A549 (cell line): Measurements from ENCODE around the gene ZNF865. TPM values are rescaled to one million over a fixed set of nuclear protein-coding genes. Genes with fewer than 3 reads are reported as not detected.
A peak's percentile ranks its signal among the peaks of the same experiment; 100 is the strongest.

Experiments used
- ATAC-seq, 2 experiments: fragments of 200-7000 bp in 1 of 2; fragments of >200 bp in 1 of 2; cut with Nextera tagmentation in 1 of 2; cut with Tn5 transposase in 1 of 2; 3 replicates each; pipeline versions ENCODE4 v1.8.0 to v1.9.1; 2018 to 2020; ENCODE audit warnings: mild to moderate bottlenecking in 1 of 2, moderate library complexity in 1 of 2
- CTCF ChIA-PET: fragments of 300-600 bp; sonication (Branson Sonifier 250); formaldehyde crosslinking; extraction: SDS; loops from one replicate; lab custom pipeline; 2021; ENCODE audit warnings: antibody characterized with exemption, inconsistent platforms; lab: Yijun Ruan, JAX
- POLR2A ChIA-PET: fragments of 350-600 bp; formaldehyde crosslinking; extraction: SDS; loops from one replicate; lab custom pipeline; 2021; ENCODE audit warnings: antibody characterized with exemption, inconsistent platforms; lab: Yijun Ruan, JAX
- DNase-seq, 2 experiments: peaks; one replicate each; pipeline versions ENCODE4 v3.0.0 to v3.0.0-alpha.2; 2011 to 2016; ENCODE audit warnings: low read depth in 1 of 2, low spot score in 1 of 2
- FAIRE-seq: peaks from 2 replicates; lab custom pipeline; 2011; peaks lifted over from hg19 to GRCh38; lab: Jason Lieb, UNC
- H3K27ac ChIP-seq, 2 experiments: fragments of >200 bp; sonication (Bioruptor Twin); formaldehyde crosslinking; 3 replicates each; pipeline ENCODE4 v1.5.1; 2016 to 2017
- H3K4me1 ChIP-seq: fragments of >200 bp; sonication (Bioruptor Twin); formaldehyde crosslinking; 3 replicates; pipeline ENCODE4 v1.6.1; 2016
- H3K4me2 ChIP-seq: fragments of >200 bp; sonication (Bioruptor Twin); formaldehyde crosslinking; 3 replicates; pipeline ENCODE4 v1.6.1; 2016
- H3K4me3 ChIP-seq: fragments of >200 bp; sonication (Bioruptor Twin); formaldehyde crosslinking; 3 replicates; pipeline ENCODE4 v1.5.1; 2016
- H3K9me3 ChIP-seq: fragments of >200 bp; sonication (Bioruptor Twin); formaldehyde crosslinking; 3 replicates; pipeline ENCODE4 v1.6.1; 2016
- CEBPB ChIP-seq, 2 experiments: fragments of >200 bp in 1 of 2; sonication (Bioruptor Twin) in 1 of 2; formaldehyde crosslinking in 1 of 2; IDR thresholded peaks; 2 replicates each; pipeline ENCODE4 v1.6.1; 2012 to 2016
- CHD2 ChIP-seq: fragments of 150-350 bp; IDR thresholded peaks from 2 replicates; pipeline ENCODE4 v1.6.1; 2014; ENCODE audit warnings: low read length; ENCODE audit not compliant: partially characterized antibody
- EHF ChIP-seq: fragments of 250-450 bp; sonication (Bioruptor Pico); IDR thresholded peaks from 2 replicates; pipeline ENCODE4 v1.5.0; 2020; ENCODE audit warnings: mild to moderate bottlenecking
- EHMT2 ChIP-seq: fragments of 200-600 bp; sonication (generic); IDR thresholded peaks from 2 replicates; pipeline ENCODE4 v1.6.1; 2016; ENCODE audit warnings: antibody characterized with exemption, low read depth, mild to moderate bottlenecking, moderate library complexity
- EP300 ChIP-seq, 2 experiments: fragments of >200 bp; sonication (Bioruptor Twin); formaldehyde crosslinking; IDR thresholded peaks; 2 replicates in 1 of 2; 3 replicates in 1 of 2; pipeline ENCODE4 v1.6.1; 2016 to 2017
- ESRRA ChIP-seq: fragments of 150-350 bp; IDR thresholded peaks from 2 replicates; pipeline ENCODE4 v1.6.1; 2014; ENCODE audit warnings: mild to moderate bottlenecking, low read length, borderline replicate concordance
- FOSL2 ChIP-seq, 2 experiments: fragments of 450-650 bp in 1 of 2; fragments of >200 bp in 1 of 2; sonication (Bioruptor Twin) in 1 of 2; formaldehyde crosslinking; IDR thresholded peaks; 2 replicates each; pipeline versions ENCODE4 v1.5.0 to v1.6.1; 2016 to 2020; ENCODE audit warnings: mild to moderate bottlenecking in 1 of 2, moderate library complexity in 1 of 2
- FOXS1 ChIP-seq: fragments of 250-450 bp; sonication (Bioruptor Pico); IDR thresholded peaks from 2 replicates; pipeline ENCODE4 v1.5.0; 2020; ENCODE audit warnings: mild to moderate bottlenecking, moderate library complexity
- HDAC2 ChIP-seq: fragments of 200-600 bp; sonication (generic); IDR thresholded peaks from 2 replicates; pipeline ENCODE4 v1.6.1; 2016
- HOXB13 ChIP-seq: fragments of 250-450 bp; sonication (Bioruptor Pico); IDR thresholded peaks from 2 replicates; pipeline ENCODE4 v1.5.0; 2020; ENCODE audit warnings: low read depth, mild to moderate bottlenecking, moderate library complexity
- HOXB5 ChIP-seq: fragments of 250-450 bp; sonication (Bioruptor Pico); IDR thresholded peaks from 2 replicates; pipeline ENCODE4 v1.5.0; 2020; ENCODE audit warnings: mild to moderate bottlenecking, moderate library complexity
- JUN ChIP-seq, 2 experiments: fragments of >200 bp; sonication (Bioruptor Twin); formaldehyde crosslinking; IDR thresholded peaks; 2 replicates in 1 of 2; 3 replicates in 1 of 2; pipeline ENCODE4 v1.6.1; 2016 to 2017
- KDM5A ChIP-seq: fragments of 200-600 bp; sonication (generic); IDR thresholded peaks from 2 replicates; pipeline ENCODE4 v1.6.1; 2016; ENCODE audit warnings: antibody characterized with exemption, mild to moderate bottlenecking
- MAZ ChIP-seq: fragments of 150-350 bp; IDR thresholded peaks from 2 replicates; pipeline ENCODE4 v1.6.1; 2014; ENCODE audit warnings: antibody characterized with exemption, low read depth, low read length, borderline replicate concordance
- NFE2L2 ChIP-seq: fragments of 150-350 bp; conservative IDR thresholded peaks from 2 replicates; pipeline ENCODE4 v1.6.1; 2014; ENCODE audit warnings: low read length
- PBX3 ChIP-seq: IDR thresholded peaks from 2 replicates; pipeline ENCODE4 v1.6.1; 2012
- RAD21 ChIP-seq, 2 experiments: fragments of >200 bp in 1 of 2; sonication (Bioruptor Twin) in 1 of 2; formaldehyde crosslinking in 1 of 2; IDR thresholded peaks in 1 of 2; conservative IDR thresholded peaks in 1 of 2; 2 replicates in 1 of 2; 3 replicates in 1 of 2; pipeline ENCODE4 v1.6.1; 2012 to 2018; ENCODE audit warnings: inconsistent platforms in 1 of 2
- SMC3 ChIP-seq: fragments of >200 bp; sonication (Bioruptor Twin); formaldehyde crosslinking; IDR thresholded peaks from 3 replicates; pipeline ENCODE4 v1.6.1; 2018; ENCODE audit warnings: inconsistent platforms
- SREBF2 ChIP-seq: fragments of 450-650 bp; IDR thresholded peaks from 2 replicates; pipeline ENCODE4 v1.6.1; 2014; ENCODE audit warnings: mild to moderate bottlenecking, moderate library complexity
- ZC3H11A ChIP-seq: fragments of 450-650 bp; IDR thresholded peaks from 2 replicates; pipeline ENCODE4 v1.6.1; 2014; ENCODE audit warnings: antibody characterized with exemption, mild to moderate bottlenecking
- ZSCAN20 ChIP-seq: fragments of 250-450 bp; sonication (Bioruptor Pico); IDR thresholded peaks from 2 replicates; pipeline ENCODE4 v1.8.0; 2022; ENCODE audit warnings: mild to moderate bottlenecking, moderate library complexity
- WGBS: methylation state at CpG from one replicate; pipeline ENCODE4 v1.1.6; 2017; ENCODE audit errors: missing lambda C conversion rate; 5-methylcytosine and 5-hydroxymethylcytosine counted together
- polyA plus RNA-seq, 4 experiments: library from polyadenylated mRNA; depleted of rRNA in 3 of 4; stranded (reverse); fragments of >200 nt; fragmentation: RNase III in 1 of 4; extraction: RNeasy Plus Mini Kit Qiagen cat#74134 plus additional on column Dnase treatment in 1 of 4; gene quantifications; 2 replicates in 3 of 4; 3 replicates in 1 of 4; pipeline ENCODE4 v1.2.3, GENCODE V29; 2011 to 2017
- TF ChIP-seq, protein P1 (sequence below): IDR thresholded peaks from 2 replicates; pipeline ENCODE4 v1.6.1; 2012
- TF ChIP-seq, protein P2 (sequence below): fragments of >200 bp; sonication (Bioruptor Twin); formaldehyde crosslinking; IDR thresholded peaks from 3 replicates; pipeline ENCODE4 v1.5.1; 2016

ZNF865 gene
- polyA plus RNA-seq, 2 of the 4 experiments (the other 2 are of a cell fraction) = 2.1 to 7.9 TPM

- H3K4me1 ChIP-seq = peaks cover 44% of the 10 kb centered on the region
- peak overlapping the region; percentile 68 for H3K4me3 ChIP-seq
- H3K27ac ChIP-seq = peak overlapping the region; percentile 96 to 98; a peak in 5 of 6 replicates
- TF ChIP-seq SMC3 (no peak), HOXB13 (CRISPR knock-in tag) (no peak), EP300 (IDR thresholded peaks at IDR 0.05) (no peak), PBX3 (no peak)
- H3K9me3 ChIP-seq = no peaks in the 10 kb centered on the region
- ATAC-seq (no peak), FAIRE-seq (no peak), DNase-seq (no peak)
- H3K4me2 ChIP-seq = peak overlapping the region; percentile 91
- POLR2A ChIA-PET = no interaction called here
- WGBS = 68% methylated on average over 7 of the region's 7 CpGs
- CTCF ChIA-PET = interaction anchor here (1.1 to 2.3 kb wide), 3 partner anchors 11 to 24 kb away, joined by 3 to 30 read pairs (median 5); no protein-coding TSS in a partner anchor
Observed at GRCh38 chr19:55656552-55656951, 51.1 kb downstream of the ZNF865 start.

- Histone ChIP-seq H3K27ac (peak overlapping the region; percentile 6 to 96; a peak in 3 of 6 replicates), H3K9me3 (no peaks in the 10 kb centered on the region), H3K4me3 (peak overlapping the region; percentile 68; the same call in 2 of the 3 replicates), H3K4me2 (peak overlapping the region; percentile 91), H3K4me1 (peaks cover 44% of the 10 kb centered on the region)
- no peak for FAIRE-seq
- WGBS = 69% methylated on average over 18 of the region's 18 CpGs
- ChIA-PET POLR2A (no interaction called here), CTCF (interaction anchor here (0.6 to 2.3 kb wide), 5 partner anchors 10 to 282 kb away, joined by 3 to 30 read pairs (median 4); no protein-coding TSS in a partner anchor)
- TF ChIP-seq RAD21 (conservative IDR thresholded peaks at IDR 0.05 in 1 of 2, IDR thresholded peaks at IDR 0.05 in 1 of 2) (no peak), JUN (IDR thresholded peaks at IDR 0.05) (no peak), HOXB5 (CRISPR knock-in tag) (no peak), FOXS1 (CRISPR knock-in tag) (no peak), EHF (CRISPR knock-in tag) (no peak), EHMT2 (no peak), SREBF2 (no peak), NFE2L2 (no peak), SMC3 (no peak), ZSCAN20 (CRISPR knock-in tag) (no peak), KDM5A (no peak), MAZ (no peak), ESRRA (no peak), HDAC2 (no peak), CEBPB (IDR thresholded peaks at IDR 0.05) (no peak), ZC3H11A (no peak), CHD2 (no peak), FOSL2 (IDR thresholded peaks at IDR 0.05) (no peak), FOSL2 (CRISPR knock-in tag; IDR thresholded peaks at IDR 0.05) (no peak)
- TF ChIP-seq, protein P1, sequence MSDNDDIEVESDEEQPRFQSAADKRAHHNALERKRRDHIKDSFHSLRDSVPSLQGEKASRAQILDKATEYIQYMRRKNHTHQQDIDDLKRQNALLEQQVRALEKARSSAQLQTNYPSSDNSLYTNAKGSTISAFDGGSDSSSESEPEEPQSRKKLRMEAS = no peak
- TF ChIP-seq, protein P2, sequence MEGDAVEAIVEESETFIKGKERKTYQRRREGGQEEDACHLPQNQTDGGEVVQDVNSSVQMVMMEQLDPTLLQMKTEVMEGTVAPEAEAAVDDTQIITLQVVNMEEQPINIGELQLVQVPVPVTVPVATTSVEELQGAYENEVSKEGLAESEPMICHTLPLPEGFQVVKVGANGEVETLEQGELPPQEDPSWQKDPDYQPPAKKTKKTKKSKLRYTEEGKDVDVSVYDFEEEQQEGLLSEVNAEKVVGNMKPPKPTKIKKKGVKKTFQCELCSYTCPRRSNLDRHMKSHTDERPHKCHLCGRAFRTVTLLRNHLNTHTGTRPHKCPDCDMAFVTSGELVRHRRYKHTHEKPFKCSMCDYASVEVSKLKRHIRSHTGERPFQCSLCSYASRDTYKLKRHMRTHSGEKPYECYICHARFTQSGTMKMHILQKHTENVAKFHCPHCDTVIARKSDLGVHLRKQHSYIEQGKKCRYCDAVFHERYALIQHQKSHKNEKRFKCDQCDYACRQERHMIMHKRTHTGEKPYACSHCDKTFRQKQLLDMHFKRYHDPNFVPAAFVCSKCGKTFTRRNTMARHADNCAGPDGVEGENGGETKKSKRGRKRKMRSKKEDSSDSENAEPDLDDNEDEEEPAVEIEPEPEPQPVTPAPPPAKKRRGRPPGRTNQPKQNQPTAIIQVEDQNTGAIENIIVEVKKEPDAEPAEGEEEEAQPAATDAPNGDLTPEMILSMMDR = no peak
- ATAC-seq = no peak
- no peak for DNase-seq
Observed at GRCh38 chr19:55656988-55657747, 51.7 kb downstream of the ZNF865 start.
